Measurements from ENCODE around the gene GPC3.

DNA sequence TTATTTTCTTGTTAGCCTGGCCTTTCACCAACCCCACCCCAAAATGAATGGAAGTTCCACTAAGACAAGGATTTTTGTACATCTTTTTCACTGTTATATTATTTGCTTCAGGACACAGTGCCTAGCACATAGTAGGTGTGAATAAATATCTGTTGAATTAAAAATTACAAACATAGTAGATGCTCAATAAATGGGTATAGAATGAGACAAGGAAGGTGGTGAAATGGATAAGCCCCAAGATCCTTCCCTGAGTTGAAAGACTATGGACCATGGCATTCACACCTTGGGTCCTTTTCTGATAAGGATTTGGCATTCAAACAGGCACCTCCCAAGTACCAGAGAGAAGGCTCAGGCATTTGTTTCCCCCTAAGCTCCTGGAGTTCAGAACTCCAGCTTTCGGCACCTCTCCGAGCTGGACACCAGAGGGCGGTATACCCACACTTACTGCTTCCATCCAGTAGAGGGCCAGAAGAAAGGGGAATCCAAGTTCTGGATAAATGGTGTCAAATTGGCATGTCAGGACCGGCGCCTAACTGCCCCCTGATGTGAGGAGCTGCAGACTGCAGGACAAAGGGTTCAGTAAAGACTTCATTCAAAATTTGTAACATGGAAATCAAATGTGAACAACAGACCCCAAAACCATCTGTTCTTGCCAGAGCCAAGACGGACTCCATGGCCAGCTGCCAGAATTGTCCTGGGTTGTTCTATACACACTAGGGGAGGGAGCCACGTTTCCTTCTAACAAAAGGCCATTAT lies 193.0 kb downstream of the GPC3 start:
- TF ChIP-seq, protein P1, sequence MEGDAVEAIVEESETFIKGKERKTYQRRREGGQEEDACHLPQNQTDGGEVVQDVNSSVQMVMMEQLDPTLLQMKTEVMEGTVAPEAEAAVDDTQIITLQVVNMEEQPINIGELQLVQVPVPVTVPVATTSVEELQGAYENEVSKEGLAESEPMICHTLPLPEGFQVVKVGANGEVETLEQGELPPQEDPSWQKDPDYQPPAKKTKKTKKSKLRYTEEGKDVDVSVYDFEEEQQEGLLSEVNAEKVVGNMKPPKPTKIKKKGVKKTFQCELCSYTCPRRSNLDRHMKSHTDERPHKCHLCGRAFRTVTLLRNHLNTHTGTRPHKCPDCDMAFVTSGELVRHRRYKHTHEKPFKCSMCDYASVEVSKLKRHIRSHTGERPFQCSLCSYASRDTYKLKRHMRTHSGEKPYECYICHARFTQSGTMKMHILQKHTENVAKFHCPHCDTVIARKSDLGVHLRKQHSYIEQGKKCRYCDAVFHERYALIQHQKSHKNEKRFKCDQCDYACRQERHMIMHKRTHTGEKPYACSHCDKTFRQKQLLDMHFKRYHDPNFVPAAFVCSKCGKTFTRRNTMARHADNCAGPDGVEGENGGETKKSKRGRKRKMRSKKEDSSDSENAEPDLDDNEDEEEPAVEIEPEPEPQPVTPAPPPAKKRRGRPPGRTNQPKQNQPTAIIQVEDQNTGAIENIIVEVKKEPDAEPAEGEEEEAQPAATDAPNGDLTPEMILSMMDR (IDR thresholded peaks at IDR 0.05; ENCODE audit: extremely low read depth in 1 of 2, insufficient read depth in 1 of 2, low read depth in 1 of 2, low read length in 2 of 2) = peak; percentile 91 to 92
- TF ChIP-seq POLR2A (IDR thresholded peaks at IDR 0.05; ENCODE audit: low read depth, low read length) = no peak
- no peak for TF ChIP-seq EZH2 (IDR thresholded peaks at IDR 0.05; ENCODE audit: borderline replicate concordance, low read depth, low read length, severe bottlenecking)
- no peak for TF ChIP-seq MYC (IDR thresholded peaks at IDR 0.05; ENCODE audit: low read depth, low read length)
- TF ChIP-seq, protein P2, sequence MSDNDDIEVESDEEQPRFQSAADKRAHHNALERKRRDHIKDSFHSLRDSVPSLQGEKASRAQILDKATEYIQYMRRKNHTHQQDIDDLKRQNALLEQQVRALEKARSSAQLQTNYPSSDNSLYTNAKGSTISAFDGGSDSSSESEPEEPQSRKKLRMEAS (IDR thresholded peaks at IDR 0.05; ENCODE audit: insufficient read depth, insufficient read length) = no peak
- no peak for TF ChIP-seq POLR2AphosphoS5 (IDR thresholded peaks at IDR 0.05; ENCODE audit: insufficient read depth, low read depth, low read length)
